Ectodermal cell (in vitro differentiated cells): ENCODE results near the gene ZNF407.

Experiments used
- H3K27ac ChIP-seq: 2 replicates; pipeline ENCODE4 v1.7.0; 2013; ENCODE audit warnings: mild to moderate bottlenecking, low read depth, low read length; ENCODE audit not compliant: insufficient read depth, poor library complexity, severe bottlenecking
- H3K27me3 ChIP-seq: 2 replicates; pipeline ENCODE4 v1.7.0; 2013; ENCODE audit warnings: mild to moderate bottlenecking, low read length; ENCODE audit not compliant: insufficient read depth, control insufficient read depth, poor library complexity, severe bottlenecking
- H3K36me3 ChIP-seq: one replicate; pipeline ENCODE4 v1.7.0; 2013; ENCODE audit warnings: low read length; ENCODE audit not compliant: control insufficient read depth, insufficient read depth
- H3K4me1 ChIP-seq: one replicate; pipeline ENCODE4 v1.7.0; 2013; ENCODE audit warnings: low read length; ENCODE audit not compliant: control insufficient read depth, insufficient read depth
- H3K4me3 ChIP-seq: 2 replicates; pipeline ENCODE4 v1.7.0; 2013; ENCODE audit warnings: low read depth, low read length, control low read depth; ENCODE audit not compliant: insufficient read depth
- H3K9me3 ChIP-seq: 2 replicates; pipeline ENCODE4 v1.7.0; 2013; ENCODE audit warnings: mild to moderate bottlenecking, low read length, moderate library complexity; ENCODE audit not compliant: control insufficient read depth
- WGBS, 2 experiments: methylation state at CpG; one replicate each; pipeline ENCODE4 v1.1.7; 2013; ENCODE audit warnings: missing lambda C conversion rate in 2 of 2; 5-methylcytosine and 5-hydroxymethylcytosine counted together

Gene ZNF407

GRCh38 chr18:74874351-74874750, 276.7 kb downstream of the ZNF407 start:
- Histone ChIP-seq H3K36me3 (no peaks in the 10 kb centered on the region), H3K4me1 (peaks cover 5% of the 10 kb centered on the region), H3K27ac (no peak overlapping the region), H3K4me3 (no peak overlapping the region), H3K27me3 (no peaks in the 10 kb centered on the region), H3K9me3 (no peaks in the 10 kb centered on the region)
- 80 to 83% methylated on average over 5 of the region's 5 CpGs for WGBS, 2 experiments

GRCh38 chr18:74876630-74877243, 279.1 kb downstream of the ZNF407 start:
- Histone ChIP-seq H3K27ac (no peak overlapping the region), H3K4me3 (no peak overlapping the region), H3K4me1 (no peaks in the 10 kb centered on the region), H3K36me3 (no peaks in the 10 kb centered on the region), H3K27me3 (no peaks in the 10 kb centered on the region), H3K9me3 (no peaks in the 10 kb centered on the region)
- WGBS, 2 experiments = 94 to 98% methylated on average over 18 of the region's 18 CpGs

GRCh38 chr18:74878267-74878666, 280.6 kb downstream of the ZNF407 start:
- Histone ChIP-seq H3K9me3 (no peaks in the 10 kb centered on the region), H3K27me3 (no peaks in the 10 kb centered on the region), H3K4me1 (no peaks in the 10 kb centered on the region), H3K4me3 (no peak overlapping the region), H3K27ac (no peak overlapping the region), H3K36me3 (no peaks in the 10 kb centered on the region)
- WGBS, 2 experiments = 91 to 98% methylated on average over 5 to 6 of the region's 6 CpGs

GRCh38 chr18:74880706-74881278, 283.1 kb downstream of the ZNF407 start:
- no peaks in the 10 kb centered on the region for H3K36me3 ChIP-seq
- H3K27me3 ChIP-seq = no peaks in the 10 kb centered on the region
- H3K9me3 ChIP-seq = no peaks in the 10 kb centered on the region
- 88 to 89% methylated on average over 11 to 12 of the region's 12 CpGs for WGBS, 2 experiments
- H3K27ac ChIP-seq = no peak overlapping the region
- no peak overlapping the region for H3K4me3 ChIP-seq
- H3K4me1 ChIP-seq = no peaks in the 10 kb centered on the region

GRCh38 chr18:74892066-74892627, 294.5 kb downstream of the ZNF407 start:
- H3K36me3 ChIP-seq = no peaks in the 10 kb centered on the region
- no peaks in the 10 kb centered on the region for H3K27me3 ChIP-seq
- no peaks in the 10 kb centered on the region for H3K4me1 ChIP-seq
- H3K4me3 ChIP-seq = no peak overlapping the region
- H3K9me3 ChIP-seq = no peaks in the 10 kb centered on the region
- H3K27ac ChIP-seq = no peak overlapping the region
- WGBS, 2 experiments = 93 to 94% methylated on average over 10 to 11 of the region's 11 CpGs

- H3K9me3 ChIP-seq = no peaks in the 10 kb centered on the region
- H3K4me3 ChIP-seq = no peak overlapping the region
- no peaks in the 10 kb centered on the region for H3K36me3 ChIP-seq
- no peaks in the 10 kb centered on the region for H3K4me1 ChIP-seq
- no peaks in the 10 kb centered on the region for H3K27me3 ChIP-seq
- H3K27ac ChIP-seq = no peak overlapping the region
- 69 to 80% methylated on average over 1 of the region's 1 CpG for WGBS, 2 experiments
Observed at GRCh38 chr18:74895686-74896085, 298.0 kb downstream of the ZNF407 start.

- WGBS, 2 experiments = 40 to 44% methylated on average over 4 of the region's 4 CpGs
- Histone ChIP-seq H3K9me3 (no peaks in the 10 kb centered on the region), H3K27me3 (no peaks in the 10 kb centered on the region), H3K36me3 (no peaks in the 10 kb centered on the region), H3K4me3 (no peak overlapping the region), H3K4me1 (no peaks in the 10 kb centered on the region), H3K27ac (no peak overlapping the region)
Observed at GRCh38 chr18:74896390-74896991, 298.8 kb downstream of the ZNF407 start.

- 95 to 97% methylated on average over 3 to 4 of the region's 5 CpGs for WGBS, 2 experiments
- H3K27ac ChIP-seq = no peak overlapping the region
- H3K27me3 ChIP-seq = no peaks in the 10 kb centered on the region
- no peak overlapping the region for H3K4me3 ChIP-seq
- H3K4me1 ChIP-seq = no peaks in the 10 kb centered on the region
- H3K36me3 ChIP-seq = no peaks in the 10 kb centered on the region
- no peaks in the 10 kb centered on the region for H3K9me3 ChIP-seq
Observed at GRCh38 chr18:74897971-74898657, 300.4 kb downstream of the ZNF407 start.

GRCh38 chr18:74898965-74899364, 301.3 kb downstream of the ZNF407 start:
- H3K4me1 ChIP-seq = no peaks in the 10 kb centered on the region
- no peaks in the 10 kb centered on the region for H3K36me3 ChIP-seq
- no peak overlapping the region for H3K4me3 ChIP-seq
- no peaks in the 10 kb centered on the region for H3K27me3 ChIP-seq
- no peak overlapping the region for H3K27ac ChIP-seq
- no peaks in the 10 kb centered on the region for H3K9me3 ChIP-seq
- WGBS, 2 experiments = 67 to 79% methylated on average over 3 of the region's 3 CpGs

- Histone ChIP-seq H3K4me1 (no peaks in the 10 kb centered on the region), H3K27me3 (no peaks in the 10 kb centered on the region), H3K36me3 (no peaks in the 10 kb centered on the region), H3K9me3 (no peaks in the 10 kb centered on the region), H3K27ac (no peak overlapping the region), H3K4me3 (no peak overlapping the region)
- 93 to 96% methylated on average over 5 of the region's 5 CpGs for WGBS, 2 experiments
Observed at GRCh38 chr18:74899554-74899953, 301.9 kb downstream of the ZNF407 start.
